Transverse colon (tissue), 4 donors: ENCODE measurements around the gene IFT74.

Experiments
- CTCF ChIP-seq, 5 experiments: fragments of 200-600 bp in 3 of 5; fragments of 450-650 bp in 2 of 5; sonication (generic) in 3 of 5; IDR thresholded peaks; 1 replicate in 2 of 5; 2 replicates in 3 of 5; pipeline ENCODE4 v1.5.1; 2016 to 2017; ENCODE audit warnings: antibody characterized with exemption in 5 of 5, inconsistent platforms in 3 of 5, mild to moderate bottlenecking in 2 of 5, moderate library complexity in 1 of 5
- POLR2A ChIP-seq: fragments of 450-650 bp; IDR thresholded peaks from one replicate; pipeline ENCODE4 v1.6.1; 2016; ENCODE audit warnings: antibody characterized with exemption, mild to moderate bottlenecking, moderate library complexity
- POLR2AphosphoS5 ChIP-seq, 3 donors: sonication (generic); formaldehyde crosslinking; IDR thresholded peaks; one replicate each; pipeline ENCODE4 v1.6.1; 2016; ENCODE audit warnings: antibody characterized with exemption in 3 of 3

GRCh38 chr9:26975728-26976707, 19.8 kb downstream of the IFT74 start:
- TF ChIP-seq POLR2A (no peak), POLR2AphosphoS5 (IDR thresholded peaks at IDR 0.05) (no peak), CTCF (IDR thresholded peaks at IDR 0.05) (peak; percentile 58 to 70 (median 60))
